H1 (cell line): ENCODE data around the gene CCDC127. TPM values are rescaled to one million over a fixed set of nuclear protein-coding genes. Genes with fewer than 3 reads are reported as not detected.
A peak's percentile ranks its signal among the peaks of the same experiment; 100 is the strongest.

Source experiments
- CTCF ChIA-PET: fragments of 300-600 bp; sonication (Branson Sonifier 250); formaldehyde crosslinking; loops from one replicate; lab custom pipeline; 2021; ENCODE audit not compliant: partially characterized antibody; lab: Charles Lee
- POLR2A ChIA-PET: fragments of 300-600 bp; sonication (Branson Sonifier 250); formaldehyde crosslinking; loops from one replicate; lab custom pipeline; 2021; ENCODE audit warnings: inconsistent platforms; ENCODE audit not compliant: partially characterized antibody; lab: Charles Lee
- DNase-seq, 2 experiments: peaks; one replicate each; pipeline versions ENCODE4 v3.0.0 to v3.0.0-alpha.2; 2010 to 2022; ENCODE audit warnings: low spot score in 2 of 2, low read depth in 1 of 2, mixed read lengths in 1 of 2
- FAIRE-seq: peaks from 2 replicates; lab custom pipeline; 2011; peaks lifted over from hg19 to GRCh38; lab: Jason Lieb, UNC
- H2AFZ ChIP-seq: 2 replicates; pipeline ENCODE4 v1.8.1; 2012; ENCODE audit warnings: low read length, inconsistent platforms
- H2AK5ac ChIP-seq: 2 replicates; pipeline ENCODE4 v1.6.1; 2013; ENCODE audit warnings: low read depth, low read length
- H2BK120ac ChIP-seq: replicated peaks from 2 replicates; pipeline ENCODE3; 2013; ENCODE audit warnings: low read depth, low read length, inconsistent platforms
- H2BK12ac ChIP-seq: 2 replicates; pipeline ENCODE4 v1.6.1; 2013; ENCODE audit warnings: low read depth, low read length
- H2BK15ac ChIP-seq: 2 replicates; pipeline ENCODE4 v1.6.1; 2013; ENCODE audit warnings: low read length
- H2BK20ac ChIP-seq: 2 replicates; pipeline ENCODE4 v1.6.1; 2013; ENCODE audit warnings: low read length
- H2BK5ac ChIP-seq: 2 replicates; pipeline ENCODE4 v1.6.1; 2013; ENCODE audit warnings: low read depth, low read length
- H3K14ac ChIP-seq: 2 replicates; pipeline ENCODE4 v1.6.1; 2013; ENCODE audit warnings: inconsistent platforms; ENCODE audit not compliant: insufficient read length
- H3K18ac ChIP-seq: 2 replicates; pipeline ENCODE4 v1.6.1; 2013; ENCODE audit warnings: low read length; ENCODE audit errors: extremely low read depth
- H3K23ac ChIP-seq: 2 replicates; pipeline ENCODE4 v1.6.1; 2013; ENCODE audit warnings: inconsistent platforms; ENCODE audit not compliant: insufficient read length
- H3K23me2 ChIP-seq: 2 replicates; pipeline ENCODE4 v1.6.1; 2013; ENCODE audit warnings: low read depth, low read length
- H3K27ac ChIP-seq: 2 replicates; pipeline ENCODE4 v1.6.1; 2011; ENCODE audit warnings: low read depth, low read length, inconsistent platforms
- H3K27me3 ChIP-seq, 4 experiments: replicated peaks in 1 of 4; 1 replicate in 1 of 4; 2 replicates in 3 of 4; pipeline versions ENCODE4 v1.6.1 to v1.8.1; 2011 to 2013; ENCODE audit warnings: low read length in 3 of 4, mild to moderate bottlenecking in 3 of 4, inconsistent platforms in 2 of 4, mixed read lengths in 2 of 4, moderate library complexity in 1 of 4; ENCODE audit not compliant: control insufficient read depth in 3 of 4, insufficient read depth in 3 of 4; ENCODE audit errors: extremely low read depth in 1 of 4
- H3K36me3 ChIP-seq, 4 experiments: 2 replicates each; pipeline versions ENCODE4 v1.6.1 to v1.8.1; 2011 to 2013; ENCODE audit warnings: mild to moderate bottlenecking in 4 of 4, low read length in 3 of 4, moderate library complexity in 2 of 4, control low read depth in 1 of 4, inconsistent platforms in 1 of 4; ENCODE audit not compliant: insufficient read depth in 4 of 4, control insufficient read depth in 2 of 4
- H3K4ac ChIP-seq: replicated peaks from 2 replicates; pipeline ENCODE3; 2013; ENCODE audit warnings: low read length, low read depth, mixed read lengths, inconsistent platforms; ENCODE audit not compliant: insufficient read length
- H3K4me1 ChIP-seq, 4 experiments: replicated peaks in 1 of 4; 1 replicate in 1 of 4; 2 replicates in 3 of 4; pipeline versions ENCODE4 v1.6.1 to v1.8.1; 2011 to 2013; ENCODE audit warnings: low read length in 3 of 4, inconsistent platforms in 2 of 4, mixed read lengths in 1 of 4; ENCODE audit not compliant: insufficient read depth in 4 of 4, control insufficient read depth in 3 of 4
- H3K4me2 ChIP-seq, 2 experiments: 2 replicates each; pipeline versions ENCODE4 v1.6.1 to v1.8.1; 2011 to 2013; ENCODE audit warnings: low read depth in 2 of 2, low read length in 2 of 2, control low read depth in 1 of 2, inconsistent platforms in 1 of 2, mild to moderate bottlenecking in 1 of 2; ENCODE audit not compliant: insufficient read depth in 1 of 2
- H3K4me3 ChIP-seq, 4 experiments: fragments of 200-600, 300-600 bp in 1 of 4; sonication (generic), shearing (Covaris generic), sonication (Bioruptor Twin) in 1 of 4; 2 replicates each; pipeline versions ENCODE4 v1.5.1 to v1.8.1; 2011 to 2016; ENCODE audit warnings: low read length in 4 of 4, low read depth in 3 of 4, control low read depth in 2 of 4, inconsistent platforms in 2 of 4, mild to moderate bottlenecking in 2 of 4, mixed read lengths in 1 of 4, moderate library complexity in 1 of 4; ENCODE audit not compliant: insufficient read depth in 2 of 4; ENCODE audit errors: extremely low read depth in 1 of 4
- H3K56ac ChIP-seq: replicated peaks from 2 replicates; pipeline ENCODE3; 2013; ENCODE audit warnings: low read depth, mild to moderate bottlenecking, mixed read lengths, low read length, inconsistent platforms; ENCODE audit not compliant: insufficient read length
- H3K79me1 ChIP-seq: 2 replicates; pipeline ENCODE4 v1.6.1; 2013; ENCODE audit warnings: low read depth, low read length, control low read depth
- H3K79me2 ChIP-seq, 2 experiments: 2 replicates each; pipeline versions ENCODE4 v1.6.1 to v1.8.1; 2012 to 2013; ENCODE audit warnings: low read length in 2 of 2, mild to moderate bottlenecking in 2 of 2, inconsistent platforms in 1 of 2; ENCODE audit not compliant: insufficient read depth in 2 of 2, control insufficient read depth in 1 of 2
- H3K9ac ChIP-seq, 4 experiments: replicated peaks in 1 of 4; 1 replicate in 1 of 4; 2 replicates in 3 of 4; pipeline versions ENCODE4 v1.6.1 to v1.8.1; 2011 to 2013; ENCODE audit warnings: low read depth in 3 of 4, low read length in 3 of 4, control low read depth in 2 of 4, mild to moderate bottlenecking in 2 of 4, moderate library complexity in 2 of 4, inconsistent platforms in 1 of 4; ENCODE audit errors: extremely low read depth in 1 of 4
- H3K9me3 ChIP-seq, 2 experiments: 2 replicates each; pipeline versions ENCODE4 v1.6.1 to v1.8.1; 2012 to 2013; ENCODE audit warnings: mild to moderate bottlenecking in 2 of 2, moderate library complexity in 2 of 2, control low read depth in 1 of 2, inconsistent platforms in 1 of 2, low read depth in 1 of 2, low read length in 1 of 2, mixed read lengths in 1 of 2; ENCODE audit not compliant: insufficient read depth in 2 of 2
- H4K20me1 ChIP-seq, 2 experiments: replicated peaks in 1 of 2; 2 replicates each; pipeline versions ENCODE3 to v1.8.1; 2011 to 2013; ENCODE audit warnings: inconsistent platforms in 2 of 2, low read length in 2 of 2, mild to moderate bottlenecking in 1 of 2; ENCODE audit not compliant: insufficient read depth in 2 of 2, control insufficient read depth in 1 of 2
- H4K5ac ChIP-seq: 2 replicates; pipeline ENCODE4 v1.6.1; 2013; ENCODE audit warnings: low read length, low read depth, mixed read lengths, inconsistent platforms; ENCODE audit not compliant: insufficient read length
- H4K8ac ChIP-seq: 2 replicates; pipeline ENCODE4 v1.8.0; 2013; ENCODE audit warnings: mild to moderate bottlenecking, moderate library complexity, low read length, inconsistent platforms; ENCODE audit not compliant: insufficient read depth; ENCODE audit errors: extremely low read depth
- H4K91ac ChIP-seq: replicated peaks from 2 replicates; pipeline ENCODE3; 2013; ENCODE audit warnings: low read length, mixed read lengths, inconsistent platforms; ENCODE audit not compliant: insufficient read length
- CBX5 ChIP-seq: fragments of 300-800, 300-1000 bp; sonication (generic); IDR thresholded peaks from 2 replicates; pipeline ENCODE4 v1.7.1; 2016; ENCODE audit warnings: antibody characterized with exemption, low read length, low read depth
- CHD1 ChIP-seq: IDR thresholded peaks from 2 replicates; pipeline ENCODE4 v1.6.1; 2012; ENCODE audit warnings: low read depth, low read length, improper control_type of control experiment
- FOSL1 ChIP-seq: IDR thresholded peaks from 2 replicates; pipeline ENCODE4 v1.6.1; 2011; ENCODE audit warnings: mild to moderate bottlenecking, low read depth, low read length, moderate library complexity; ENCODE audit not compliant: insufficient read depth
- SP1 ChIP-seq: IDR thresholded peaks from 2 replicates; pipeline ENCODE4 v1.6.1; 2011; ENCODE audit warnings: low read depth, low read length
- WGBS, 2 experiments: shearing (Covaris generic) in 1 of 2; methylation state at CpG; one replicate each; pipeline versions ENCODE4 v1.1.6 to v1.1.7; 2013 to 2015; ENCODE audit warnings: low lambda C conversion rate in 2 of 2, mixed read lengths in 2 of 2, inconsistent platforms in 1 of 2, low coverage in 1 of 2, missing lambda C conversion rate in 1 of 2; ENCODE audit not compliant: insufficient replicate concordance in 2 of 2, insufficient coverage in 1 of 2, insufficient read length in 1 of 2; ENCODE audit errors: extremely low coverage in 1 of 2, missing lambda C conversion rate in 1 of 2; 5-methylcytosine and 5-hydroxymethylcytosine counted together
- polyA plus RNA-seq, 7 experiments: library from polyadenylated mRNA; depleted of rRNA in 3 of 7; stranded (reverse) in 5 of 7; unstranded in 2 of 7; fragments of >200 nt in 5 of 7; fragments of 200-250 nt in 2 of 7; gene quantifications; 1 replicate in 5 of 7; 2 replicates in 1 of 7; 4 replicates in 1 of 7; pipeline versions ENCODE4 v1.2.1 to v1.2.3, GENCODE V29; 2011 to 2013; ENCODE audit warnings: missing spikeins in 2 of 7, mixed read lengths in 2 of 7
- total RNA-seq: library from RNA; stranded (reverse); fragmentation: NEBNext Ultra II Directional; extraction: Animal tissue kit (Norgen Biotek cat#: 25700); gene quantifications from 2 replicates; pipeline ENCODE4 v1.2.1, GENCODE V29; 2021

The CCDC127 gene
- total and polyA plus RNA-seq, 2 of the 8 experiments (the other 6 are each of a cell fraction or from before 2014, with no cell fraction given), result 2.9 to 8.0 TPM

DNA sequence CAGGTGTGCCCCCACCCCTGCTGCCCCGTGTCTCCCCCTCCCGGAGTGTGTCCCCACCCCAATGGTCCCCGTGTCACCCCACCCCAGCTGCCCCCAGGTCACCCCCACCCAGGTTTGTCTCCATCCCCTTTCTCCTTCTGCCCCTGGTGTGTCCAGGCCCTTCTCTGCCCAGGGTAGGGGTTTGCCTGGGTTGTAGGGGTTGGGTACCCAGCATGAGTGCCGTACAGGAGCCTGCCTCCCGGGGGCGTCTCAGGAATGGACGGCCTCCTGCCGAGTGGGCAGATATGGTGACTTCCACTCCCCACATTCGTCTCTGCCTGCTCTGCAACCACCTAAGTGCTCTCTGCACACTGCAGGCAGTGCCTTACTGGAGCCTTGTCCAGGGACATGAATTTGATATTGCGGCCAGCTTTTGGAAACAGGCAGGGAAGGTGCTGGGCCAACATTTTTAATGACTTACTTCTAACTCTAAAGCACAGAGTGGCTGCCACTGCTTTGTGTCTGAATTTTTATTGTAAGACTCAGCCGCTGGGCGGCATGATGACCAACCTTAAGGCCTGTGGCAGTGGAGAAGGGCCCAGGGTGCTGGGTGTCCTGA lies 20.0 kb downstream of the CCDC127 start:
- POLR2A ChIA-PET, result no interaction called here
- H3K27me3 ChIP-seq, result no peaks in the 10 kb centered on the region
- no peaks in the 10 kb centered on the region for H3K4me1 ChIP-seq
- 91% methylated on average over 9 of the region's 12 CpGs; no CpG with 5 or more reads in 1 of the 2 experiments for WGBS, 2 experiments
- no peak overlapping the region for H4K91ac ChIP-seq
- CTCF ChIA-PET, result interaction anchor here (1.1 to 1.2 kb wide), 2 partner anchors 12 to 82 kb away, joined by 3 read pairs; no protein-coding TSS in a partner anchor
- H2BK15ac ChIP-seq, result no peak overlapping the region
- peak overlapping the region; percentile 25; the same call in 1 of the 2 replicates for H4K8ac ChIP-seq
- H3K79me2 ChIP-seq, result no peaks in the 10 kb centered on the region
- no peak overlapping the region for H3K56ac ChIP-seq
- TF ChIP-seq FOSL1 (no peak), CBX5 (no peak), CHD1 (no peak), SP1 (no peak)
- H3K9me3 ChIP-seq, result no peaks in the 10 kb centered on the region
- H2BK120ac ChIP-seq, result no peak overlapping the region
- FAIRE-seq (no peak), DNase-seq (no peak)
- no peak overlapping the region for H2AK5ac ChIP-seq
- no peaks in the 10 kb centered on the region for H3K23me2 ChIP-seq
- H3K23ac ChIP-seq, result no peak overlapping the region
- H3K27ac ChIP-seq, result no peak overlapping the region
- H3K14ac ChIP-seq, result no peak overlapping the region
- no peak overlapping the region for H3K9ac ChIP-seq
- H2BK12ac ChIP-seq, result no peak overlapping the region
- no peak overlapping the region for H3K4ac ChIP-seq
- H3K36me3 ChIP-seq, result no peaks in the 10 kb centered on the region
- H4K5ac ChIP-seq, result no peak overlapping the region
- no peak overlapping the region for H2BK5ac ChIP-seq
- H3K18ac ChIP-seq, result no peak overlapping the region
- peaks cover 3 to 4% of the 10 kb centered on the region in 2 experiments for H4K20me1 ChIP-seq
- H3K4me3 ChIP-seq, result no peak overlapping the region
- no peaks in the 10 kb centered on the region for H3K79me1 ChIP-seq
- H2AFZ ChIP-seq, result no peak overlapping the region
- no peak overlapping the region for H2BK20ac ChIP-seq
- no peak overlapping the region for H3K4me2 ChIP-seq
